Upper lobe of left lung (tissue), 6 donors: Measurements from ENCODE around the gene RALGAPA2. TPM values are rescaled to one million over a fixed set of nuclear protein-coding genes. Genes with fewer than 3 reads are reported as not detected.

Experiments
- ATAC-seq, 2 donors: fragments of 200-7000 bp; cut with Tn5 transposase; one replicate each; pipeline ENCODE4 v1.9.1; 2022; ENCODE audit warnings: mild to moderate bottlenecking in 2 of 2, moderate library complexity in 2 of 2; ENCODE audit not compliant: low FRiP score in 2 of 2
- DNase-seq, 2 donors: peaks; one replicate each; pipeline ENCODE4 v3.0.0-alpha.2; 2019 to 2020
- H3K27ac ChIP-seq, 4 donors: fragments of 200-600 bp; sonication (generic); one replicate each; pipeline ENCODE4 v1.5.1; 2016 to 2019
- H3K27me3 ChIP-seq, 4 donors: fragments of 200-600 bp; sonication (generic); one replicate each; pipeline ENCODE4 v1.5.1; 2017 to 2019
- H3K36me3 ChIP-seq, 4 donors: fragments of 200-600 bp; sonication (generic); one replicate each; pipeline ENCODE4 v1.5.1; 2016 to 2019
- H3K4me1 ChIP-seq, 4 donors: fragments of 200-600 bp; sonication (generic); one replicate each; pipeline ENCODE4 v1.5.1; 2018 to 2019
- H3K4me3 ChIP-seq, 4 donors: fragments of 200-600 bp; sonication (generic); one replicate each; pipeline ENCODE4 v1.5.1; 2017 to 2019; ENCODE audit warnings: mild to moderate bottlenecking in 2 of 4, moderate library complexity in 1 of 4
- H3K9me3 ChIP-seq, 4 donors: fragments of 200-600 bp; sonication (generic); one replicate each; pipeline ENCODE4 v1.5.1; 2018 to 2019
- EP300 ChIP-seq, 4 donors: sonication (generic); formaldehyde crosslinking; IDR thresholded peaks; one replicate each; pipeline ENCODE4 v1.5.1; 2017; ENCODE audit warnings: antibody characterized with exemption in 4 of 4, control low read depth in 2 of 4
- POLR2A ChIP-seq, 4 donors: fragments of 450-650 bp; IDR thresholded peaks; one replicate each; pipeline ENCODE4 v1.5.1; 2016 to 2017; ENCODE audit warnings: antibody characterized with exemption in 4 of 4, mild to moderate bottlenecking in 2 of 4
- POLR2AphosphoS5 ChIP-seq, 2 donors: sonication (generic); formaldehyde crosslinking; IDR thresholded peaks; one replicate each; pipeline ENCODE4 v1.5.1; 2017; ENCODE audit warnings: antibody characterized with exemption in 2 of 2
- WGBS, 2 donors: methylation state at CpG; one replicate each; pipeline ENCODE4 v1.1.5; 2017 to 2018; 5-methylcytosine and 5-hydroxymethylcytosine counted together
- total RNA-seq, 6 donors: library from RNA; depleted of rRNA in 4 of 6; stranded (reverse); fragments of >200 nt in 4 of 6; gene quantifications; one replicate each; pipeline versions ENCODE4 v1.1.0 to v1.2.1, GENCODE V29; 2016 to 2021
- TF ChIP-seq, protein P1 (sequence below), 6 experiments: fragments of 450-650 bp in 4 of 6; fragments of 200-600 bp in 2 of 6; sonication (generic) in 2 of 6; IDR thresholded peaks; one replicate each; pipeline ENCODE4 v1.5.1; 2016 to 2019; ENCODE audit warnings: antibody characterized with exemption in 6 of 6
- donor health status: DM: no; HTN: no; CAD: no; lungs with moderate emphysema.
- donor health status: DM: no; HTN: yes; CAD: no; lungs with severe emphysema.

Gene RALGAPA2
- total RNA-seq, 6 donors from 2014 or later: 50.8 to 95.3 (median 65.3) TPM

DNA sequence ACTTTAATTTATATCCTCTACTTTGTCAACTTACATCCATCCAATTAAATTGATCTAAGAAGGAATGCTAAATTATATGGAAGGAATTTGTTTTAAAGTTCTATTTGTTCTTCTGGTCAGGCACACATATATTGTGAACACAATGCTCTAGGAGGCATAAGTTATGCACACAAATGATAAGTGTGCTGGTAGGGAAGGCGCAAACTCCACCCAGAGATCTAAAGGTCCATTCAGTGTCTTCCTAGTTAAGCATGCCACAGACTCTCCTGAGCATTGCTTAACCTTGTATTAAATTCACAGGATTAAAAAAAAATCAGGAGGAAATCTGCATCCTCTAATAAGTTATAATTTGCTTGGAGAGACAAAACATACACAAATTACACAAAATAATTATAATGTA is 127.3 kb downstream of the RALGAPA2 start:
- TF ChIP-seq POLR2AphosphoS5 (IDR thresholded peaks at IDR 0.05): no peak
- DNase-seq (no peak), ATAC-seq (no peak)
- H3K27ac ChIP-seq: no peak overlapping the region
- WGBS, 2 donors: 94 to 97% methylated on average over 1 of the region's 1 CpG
- H3K4me1 ChIP-seq: no peaks in the 10 kb centered on the region
- no peaks in the 10 kb centered on the region for H3K27me3 ChIP-seq
- no peaks in the 10 kb centered on the region for H3K9me3 ChIP-seq
- H3K4me3 ChIP-seq: no peak overlapping the region
- H3K36me3 ChIP-seq: peaks cover 8 to 94% (median 33%) of the 10 kb centered on the region in 4 donors

GRCh38 chr20:20582734-20583133 is 129.7 kb downstream of the RALGAPA2 start:
- H3K36me3 ChIP-seq: peaks cover 8 to 94% (median 30%) of the 10 kb centered on the region in 4 donors
- no peak overlapping the region for H3K4me3 ChIP-seq
- H3K27me3 ChIP-seq: no peaks in the 10 kb centered on the region
- no peaks in the 10 kb centered on the region for H3K9me3 ChIP-seq
- H3K27ac ChIP-seq: no peak overlapping the region
- DNase-seq: no peak
- TF ChIP-seq POLR2A (IDR thresholded peaks at IDR 0.05) (no peak), POLR2AphosphoS5 (IDR thresholded peaks at IDR 0.05) (no peak), EP300 (IDR thresholded peaks at IDR 0.05) (no peak)
- TF ChIP-seq, protein P1, sequence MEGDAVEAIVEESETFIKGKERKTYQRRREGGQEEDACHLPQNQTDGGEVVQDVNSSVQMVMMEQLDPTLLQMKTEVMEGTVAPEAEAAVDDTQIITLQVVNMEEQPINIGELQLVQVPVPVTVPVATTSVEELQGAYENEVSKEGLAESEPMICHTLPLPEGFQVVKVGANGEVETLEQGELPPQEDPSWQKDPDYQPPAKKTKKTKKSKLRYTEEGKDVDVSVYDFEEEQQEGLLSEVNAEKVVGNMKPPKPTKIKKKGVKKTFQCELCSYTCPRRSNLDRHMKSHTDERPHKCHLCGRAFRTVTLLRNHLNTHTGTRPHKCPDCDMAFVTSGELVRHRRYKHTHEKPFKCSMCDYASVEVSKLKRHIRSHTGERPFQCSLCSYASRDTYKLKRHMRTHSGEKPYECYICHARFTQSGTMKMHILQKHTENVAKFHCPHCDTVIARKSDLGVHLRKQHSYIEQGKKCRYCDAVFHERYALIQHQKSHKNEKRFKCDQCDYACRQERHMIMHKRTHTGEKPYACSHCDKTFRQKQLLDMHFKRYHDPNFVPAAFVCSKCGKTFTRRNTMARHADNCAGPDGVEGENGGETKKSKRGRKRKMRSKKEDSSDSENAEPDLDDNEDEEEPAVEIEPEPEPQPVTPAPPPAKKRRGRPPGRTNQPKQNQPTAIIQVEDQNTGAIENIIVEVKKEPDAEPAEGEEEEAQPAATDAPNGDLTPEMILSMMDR (IDR thresholded peaks at IDR 0.05): no peak
- no peaks in the 10 kb centered on the region for H3K4me1 ChIP-seq
- 94 to 100% methylated on average over 2 of the region's 2 CpGs for WGBS, 2 donors
- no peak for ATAC-seq

DNA sequence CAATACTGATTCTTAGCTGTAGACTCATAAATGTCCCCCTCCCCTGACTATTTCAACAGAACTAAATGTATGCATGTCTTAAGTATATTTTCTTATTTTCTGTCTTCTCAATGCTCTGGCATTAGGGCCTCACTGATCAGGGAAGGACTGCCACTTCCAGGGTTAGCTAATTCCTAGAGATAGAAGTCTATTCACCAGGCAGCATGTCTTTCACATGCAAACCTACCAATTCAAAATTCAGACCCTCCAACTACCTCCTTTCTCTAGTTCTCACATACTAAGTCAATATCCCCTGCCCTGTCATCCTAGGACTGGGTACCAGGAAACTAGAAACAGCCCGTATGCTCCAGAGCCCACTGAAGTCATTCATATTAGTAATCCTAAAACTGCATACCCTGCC is 132.3 kb downstream of the RALGAPA2 start:
- TF ChIP-seq, protein P1 (IDR thresholded peaks at IDR 0.05): no peak
- TF ChIP-seq EP300 (IDR thresholded peaks at IDR 0.05) (no peak), POLR2A (IDR thresholded peaks at IDR 0.05) (no peak), POLR2AphosphoS5 (IDR thresholded peaks at IDR 0.05) (no peak)
- DNase-seq (no peak), ATAC-seq (no peak)
- Histone ChIP-seq H3K36me3 (peaks cover 5 to 89% (median 29%) of the 10 kb centered on the region in 4 donors), H3K4me3 (no peak overlapping the region), H3K27ac (no peak overlapping the region), H3K9me3 (no peaks in the 10 kb centered on the region), H3K27me3 (no peaks in the 10 kb centered on the region), H3K4me1 (no peaks in the 10 kb centered on the region)
- 91 to 95% methylated on average over 1 of the region's 1 CpG for WGBS, 2 donors

GRCh38 chr20:20578838-20579237 is 133.6 kb downstream of the RALGAPA2 start:
- H3K9me3 ChIP-seq: no peaks in the 10 kb centered on the region
- ATAC-seq (no peak), DNase-seq (no peak)
- peaks cover 0 to 5% (median under 1%) of the 10 kb centered on the region in 4 donors for H3K4me1 ChIP-seq
- H3K27me3 ChIP-seq: no peaks in the 10 kb centered on the region
- H3K36me3 ChIP-seq: peaks cover 5 to 89% (median 26%) of the 10 kb centered on the region in 4 donors
- no peak overlapping the region for H3K27ac ChIP-seq
- TF ChIP-seq POLR2A (IDR thresholded peaks at IDR 0.05): no peak
- no peak for TF ChIP-seq POLR2AphosphoS5 (IDR thresholded peaks at IDR 0.05)
- TF ChIP-seq, protein P1 (IDR thresholded peaks at IDR 0.05): no peak
- TF ChIP-seq EP300 (IDR thresholded peaks at IDR 0.05): no peak
- H3K4me3 ChIP-seq: no peak overlapping the region
- 78 to 94% methylated on average over 2 of the region's 2 CpGs for WGBS, 2 donors

DNA sequence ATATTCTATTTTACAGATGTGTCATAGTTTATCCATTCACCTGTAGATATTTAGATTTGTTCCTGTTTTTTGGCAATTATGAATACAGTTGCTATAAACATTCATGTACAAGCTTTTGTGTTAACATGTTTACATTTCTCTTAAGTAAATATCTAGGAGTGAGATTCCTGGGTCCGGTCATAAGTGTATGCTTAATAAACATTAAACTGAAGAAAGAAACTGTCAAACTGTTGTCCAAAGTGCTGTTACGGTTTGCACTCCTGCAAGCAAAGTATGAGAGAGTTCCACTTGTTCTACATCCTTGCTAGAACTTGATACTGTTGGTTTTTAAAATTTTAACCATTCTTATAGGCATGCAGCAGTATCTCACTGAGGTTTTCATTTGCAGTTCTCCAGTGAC is 138.6 kb downstream of the RALGAPA2 start:
- ATAC-seq: no peak
- TF ChIP-seq, protein P1 (IDR thresholded peaks at IDR 0.05): no peak
- TF ChIP-seq POLR2A (IDR thresholded peaks at IDR 0.05): no peak
- no peak for TF ChIP-seq EP300 (IDR thresholded peaks at IDR 0.05)
- no peak for TF ChIP-seq POLR2AphosphoS5 (IDR thresholded peaks at IDR 0.05)
- no peak for DNase-seq
- H3K36me3 ChIP-seq: peaks cover 4 to 77% (median 15%) of the 10 kb centered on the region in 4 donors
- WGBS, 2 donors: 49 to 63% methylated on average over 2 of the region's 2 CpGs
- no peaks in the 10 kb centered on the region for H3K9me3 ChIP-seq
- H3K4me1 ChIP-seq: peaks cover 0 to 5% (median 1%) of the 10 kb centered on the region in 4 donors
- no peaks in the 10 kb centered on the region for H3K27me3 ChIP-seq
- no peak overlapping the region for H3K4me3 ChIP-seq
- no peak overlapping the region for H3K27ac ChIP-seq
